K562 (cell line): ENCODE results near the gene CRYBG1. TPM values are rescaled to one million over a fixed set of nuclear protein-coding genes. Genes with fewer than 3 reads are reported as not detected.

Source experiments
- ATAC-seq: fragments of 200-7000 bp; cut with Tn5 transposase; 3 replicates; pipeline ENCODE4 v1.9.1; 2020; ENCODE audit warnings: moderate library complexity
- BruUV-seq: library from RNA; stranded (reverse); fragments of 400-500 nt; replicated peaks from 2 replicates; lab custom pipeline; 2021; lab: Mats Ljungman, UMichigan
- CTCF ChIA-PET: fragments of 300-600 bp; formaldehyde crosslinking; extraction: SDS; loops from one replicate; lab custom pipeline; 2021; ENCODE audit warnings: low intra/inter-chr PET ratio; lab: Yijun Ruan, JAX
- POLR2A ChIA-PET: fragments of 300-600, 350-650 bp; sonication (Branson Sonifier 250); formaldehyde crosslinking; extraction: SDS; loops from one replicate; lab custom pipeline; 2021; ENCODE audit warnings: antibody characterized with exemption, inconsistent platforms; lab: Yijun Ruan, JAX
- DNase-seq, 4 experiments: peaks; one replicate each; pipeline versions ENCODE4 v3.0.0 to v3.0.0-alpha.2; 2011 to 2018; ENCODE audit warnings: low spot score in 3 of 4, mixed read lengths in 3 of 4; ENCODE audit errors: extremely low read depth in 1 of 4
- FAIRE-seq: peaks from 2 replicates; lab custom pipeline; 2011; peaks lifted over from hg19 to GRCh38; lab: Jason Lieb, UNC
- H2AFZ ChIP-seq: 2 replicates; pipeline ENCODE4 v1.6.0; 2011; ENCODE audit warnings: low read depth, low read length, control low read depth, inconsistent platforms
- H3K27ac ChIP-seq: fragments of 200-600 bp; 3 replicates; pipeline ENCODE4 v1.8.0; 2011; ENCODE audit warnings: low read depth, mild to moderate bottlenecking, control low read depth, inconsistent platforms, low read length, moderate library complexity, mixed read lengths; ENCODE audit errors: extremely low read depth
- H3K27me3 ChIP-seq, 2 experiments: fragments of 300-600 bp in 1 of 2; 2 replicates in 1 of 2; 3 replicates in 1 of 2; pipeline versions ENCODE4 v1.6.0 to v1.8.0; 2011; ENCODE audit warnings: inconsistent platforms in 2 of 2, low read length in 2 of 2, mild to moderate bottlenecking in 1 of 2, mixed read lengths in 1 of 2, moderate library complexity in 1 of 2; ENCODE audit not compliant: control insufficient read depth in 2 of 2, insufficient read depth in 2 of 2
- H3K36me3 ChIP-seq: fragments of 300-600 bp; 3 replicates; pipeline ENCODE4 v1.8.0; 2011; ENCODE audit warnings: mild to moderate bottlenecking, low read length, inconsistent platforms; ENCODE audit not compliant: control insufficient read depth, insufficient read depth
- H3K4me1 ChIP-seq, 2 experiments: fragments of 200-600 bp in 1 of 2; replicated peaks in 1 of 2; 2 replicates in 1 of 2; 3 replicates in 1 of 2; pipeline versions ENCODE4 v1.5.1 to v1.8.0; 2011; ENCODE audit warnings: inconsistent platforms in 2 of 2, low read length in 2 of 2, mild to moderate bottlenecking in 1 of 2, mixed read lengths in 1 of 2, moderate library complexity in 1 of 2; ENCODE audit not compliant: control insufficient read depth in 2 of 2, insufficient read depth in 2 of 2
- H3K4me2 ChIP-seq: 2 replicates; pipeline ENCODE4 v1.6.1; 2011; ENCODE audit warnings: low read length, control low read depth, inconsistent platforms, mixed read lengths; ENCODE audit not compliant: insufficient read depth
- H3K4me3 ChIP-seq: fragments of 200-600 bp; sonication (generic), shearing (Covaris generic); 2 replicates; pipeline ENCODE4 v1.5.1; 2016; ENCODE audit warnings: control low read depth, inconsistent platforms
- H3K79me2 ChIP-seq: fragments of 200-600 bp; 3 replicates; pipeline ENCODE4 v1.8.0; 2011; ENCODE audit warnings: low read length, inconsistent platforms; ENCODE audit not compliant: control insufficient read depth, insufficient read depth
- H3K9ac ChIP-seq, 2 experiments: 2 replicates each; pipeline versions ENCODE4 v1.6.0 to v1.6.1; 2011; ENCODE audit warnings: low read depth in 2 of 2, low read length in 2 of 2, control low read depth in 1 of 2, inconsistent platforms in 1 of 2, mild to moderate bottlenecking in 1 of 2, mixed read lengths in 1 of 2; ENCODE audit not compliant: insufficient read depth in 1 of 2
- H3K9me1 ChIP-seq: one replicate; pipeline ENCODE4 v1.6.0; 2011; ENCODE audit warnings: inconsistent platforms, mild to moderate bottlenecking, low read length, moderate library complexity; ENCODE audit not compliant: control insufficient read depth, insufficient read depth
- H3K9me3 ChIP-seq: replicated peaks from 2 replicates; pipeline ENCODE4 v1.5.1; 2011; ENCODE audit warnings: low read depth, low read length, inconsistent platforms; ENCODE audit not compliant: control insufficient read depth, insufficient read depth
- H4K20me1 ChIP-seq: replicated peaks from 2 replicates; pipeline ENCODE4 v1.6.1; 2011; ENCODE audit warnings: low read length, inconsistent platforms, mixed read lengths; ENCODE audit not compliant: control insufficient read depth, insufficient read depth
- BCL6 ChIP-seq: fragments of 250-450 bp; sonication (Bioruptor Pico); IDR thresholded peaks from 2 replicates; pipeline ENCODE4 v1.4.0; 2020
- EP400 ChIP-seq: fragments of 450-650 bp; IDR thresholded peaks from 2 replicates; pipeline ENCODE4 v1.6.1; 2017; ENCODE audit warnings: antibody characterized with exemption, mild to moderate bottlenecking, moderate library complexity
- RBM34 ChIP-seq: fragments of 200-400 bp; formaldehyde crosslinking; IDR thresholded peaks from 2 replicates; pipeline ENCODE4 v1.6.1; 2018; ENCODE audit warnings: low read length, borderline replicate concordance; ENCODE audit not compliant: insufficient read depth
- TCF7 ChIP-seq: sonication (generic); IDR thresholded peaks from 2 replicates; pipeline ENCODE4 v1.6.1; 2016; ENCODE audit warnings: antibody characterized with exemption, borderline replicate concordance
- TFAP4 ChIP-seq: sonication (generic); formaldehyde crosslinking; IDR thresholded peaks from 2 replicates; pipeline ENCODE4 v1.8.0; 2022; ENCODE audit warnings: missing genetic modification reagents, mild to moderate bottlenecking, moderate library complexity, borderline replicate concordance
- U2AF1 ChIP-seq: fragments of 200-400 bp; formaldehyde crosslinking; optimal IDR thresholded peaks from 2 replicates; pipeline ENCODE3; 2017; ENCODE audit warnings: mild to moderate bottlenecking, low read depth, low read length, moderate library complexity
- ZNF124 ChIP-seq: sonication (generic); formaldehyde crosslinking; IDR thresholded peaks from 2 replicates; pipeline ENCODE4 v1.8.1; 2022; ENCODE audit warnings: missing genetic modification reagents
- ZNF384 ChIP-seq: IDR thresholded peaks from 2 replicates; pipeline ENCODE4 v1.6.1; 2012; ENCODE audit warnings: low read depth, low read length, improper control_type of control experiment
- WGBS: fragments of 100-300 bp; shearing (Covaris generic); methylation state at CpG from one replicate; pipeline ENCODE4 v1.1.6; 2016; ENCODE audit warnings: low coverage, mixed read lengths; ENCODE audit not compliant: insufficient coverage; ENCODE audit errors: missing lambda C conversion rate; 5-methylcytosine and 5-hydroxymethylcytosine counted together
- in situ Hi-C: fragments of 300-500 bp; cut with MboI; formaldehyde crosslinking; loops from 4 replicates; pipeline ENCODE4 v1.15.0; 2018; ENCODE audit warnings: inconsistent platforms, mixed read lengths
- intact Hi-C: fragments of 100-400 bp; cut with micrococcal nuclease; formaldehyde crosslinking; loops from 2 replicates; pipeline ENCODE4 v1.14.2; 2022
- polyA plus RNA-seq, 8 experiments: library from polyadenylated mRNA; depleted of rRNA in 4 of 8; stranded (reverse) in 5 of 8; unstranded in 3 of 8; fragments of >200 nt; fragmentation: Nextera tagmentation in 2 of 8; fragmentation: Illumina TruSeq in 1 of 8; extraction: Ambion mirVana in 2 of 8; extraction: Trizol in 1 of 8; gene quantifications; 2 replicates each; pipeline versions ENCODE4 v1.2.1 to v1.2.3, GENCODE V29; 2011 to 2014; ENCODE audit warnings: inconsistent platforms in 1 of 8, missing spikeins in 1 of 8
- total RNA-seq, 7 experiments: library from RNA; depleted of rRNA in 6 of 7; stranded (reverse); fragments of >200 nt in 6 of 7; fragmentation: Illumina TruSeq in 2 of 7; extraction: Trizol in 2 of 7; gene quantifications; 2 replicates each; pipeline versions ENCODE4 v1.2.1 to v1.2.3, GENCODE V29; 2011 to 2021; ENCODE audit warnings: low replicate concordance in 1 of 7
- TF ChIP-seq, protein P1 (sequence below): sonication (generic); formaldehyde crosslinking; IDR thresholded peaks from 2 replicates; pipeline ENCODE4 v1.8.0; 2023; ENCODE audit warnings: missing genetic modification reagents, mild to moderate bottlenecking, borderline replicate concordance
- TF ChIP-seq, protein P2 (sequence below): fragments of 450-650 bp; formaldehyde crosslinking; IDR thresholded peaks from 2 replicates; pipeline ENCODE4 v1.4.0; 2020; ENCODE audit warnings: mild to moderate bottlenecking, moderate library complexity
- TF ChIP-seq, protein P3 (sequence below): sonication (generic); formaldehyde crosslinking; IDR thresholded peaks from 2 replicates; pipeline ENCODE4 v1.8.1; 2023; ENCODE audit warnings: mild to moderate bottlenecking, missing genetic modification reagents

The CRYBG1 gene
- total and polyA plus RNA-seq, 9 of the 15 experiments (the other 6 are each of a cell fraction or from before 2014, with no cell fraction given): 0.07 to 0.47 (median 0.11) TPM

GRCh38 chr6:106453756-106454367 lies 93.3 kb downstream of the CRYBG1 start:
- Histone ChIP-seq H3K27me3 (peaks cover 11 to 12% of the 10 kb centered on the region in 2 experiments; a peak in 4 of 5 replicates), H2AFZ (no peak overlapping the region), H3K4me1 (no peaks in the 10 kb centered on the region), H3K9me1 (no peaks in the 10 kb centered on the region), H3K4me2 (no peak overlapping the region), H3K27ac (no peak overlapping the region), H4K20me1 (no peaks in the 10 kb centered on the region), H3K36me3 (no peaks in the 10 kb centered on the region), H3K79me2 (no peaks in the 10 kb centered on the region), H3K9ac (no peak overlapping the region), H3K9me3 (no peaks in the 10 kb centered on the region), H3K4me3 (no peak overlapping the region)
- BruUV-seq: no TSS peak
- in situ Hi-C loops (no loop called here), intact Hi-C loops (no loop called here)
- DNase-seq (no peak), FAIRE-seq (no peak), ATAC-seq (no peak; the same call in 2 of the 3 replicates)
- CTCF ChIA-PET: no interaction called here
- POLR2A ChIA-PET: no interaction called here
- 3% methylated on average over 5 of the region's 6 CpGs for WGBS
- TF ChIP-seq ZNF124 (CRISPR knock-in tag) (no peak), TCF7 (no peak), BCL6 (no peak), EP400 (no peak), ZNF384 (no peak), TFAP4 (CRISPR knock-in tag) (no peak), U2AF1 (no peak), RBM34 (no peak)
- TF ChIP-seq, protein P1, sequence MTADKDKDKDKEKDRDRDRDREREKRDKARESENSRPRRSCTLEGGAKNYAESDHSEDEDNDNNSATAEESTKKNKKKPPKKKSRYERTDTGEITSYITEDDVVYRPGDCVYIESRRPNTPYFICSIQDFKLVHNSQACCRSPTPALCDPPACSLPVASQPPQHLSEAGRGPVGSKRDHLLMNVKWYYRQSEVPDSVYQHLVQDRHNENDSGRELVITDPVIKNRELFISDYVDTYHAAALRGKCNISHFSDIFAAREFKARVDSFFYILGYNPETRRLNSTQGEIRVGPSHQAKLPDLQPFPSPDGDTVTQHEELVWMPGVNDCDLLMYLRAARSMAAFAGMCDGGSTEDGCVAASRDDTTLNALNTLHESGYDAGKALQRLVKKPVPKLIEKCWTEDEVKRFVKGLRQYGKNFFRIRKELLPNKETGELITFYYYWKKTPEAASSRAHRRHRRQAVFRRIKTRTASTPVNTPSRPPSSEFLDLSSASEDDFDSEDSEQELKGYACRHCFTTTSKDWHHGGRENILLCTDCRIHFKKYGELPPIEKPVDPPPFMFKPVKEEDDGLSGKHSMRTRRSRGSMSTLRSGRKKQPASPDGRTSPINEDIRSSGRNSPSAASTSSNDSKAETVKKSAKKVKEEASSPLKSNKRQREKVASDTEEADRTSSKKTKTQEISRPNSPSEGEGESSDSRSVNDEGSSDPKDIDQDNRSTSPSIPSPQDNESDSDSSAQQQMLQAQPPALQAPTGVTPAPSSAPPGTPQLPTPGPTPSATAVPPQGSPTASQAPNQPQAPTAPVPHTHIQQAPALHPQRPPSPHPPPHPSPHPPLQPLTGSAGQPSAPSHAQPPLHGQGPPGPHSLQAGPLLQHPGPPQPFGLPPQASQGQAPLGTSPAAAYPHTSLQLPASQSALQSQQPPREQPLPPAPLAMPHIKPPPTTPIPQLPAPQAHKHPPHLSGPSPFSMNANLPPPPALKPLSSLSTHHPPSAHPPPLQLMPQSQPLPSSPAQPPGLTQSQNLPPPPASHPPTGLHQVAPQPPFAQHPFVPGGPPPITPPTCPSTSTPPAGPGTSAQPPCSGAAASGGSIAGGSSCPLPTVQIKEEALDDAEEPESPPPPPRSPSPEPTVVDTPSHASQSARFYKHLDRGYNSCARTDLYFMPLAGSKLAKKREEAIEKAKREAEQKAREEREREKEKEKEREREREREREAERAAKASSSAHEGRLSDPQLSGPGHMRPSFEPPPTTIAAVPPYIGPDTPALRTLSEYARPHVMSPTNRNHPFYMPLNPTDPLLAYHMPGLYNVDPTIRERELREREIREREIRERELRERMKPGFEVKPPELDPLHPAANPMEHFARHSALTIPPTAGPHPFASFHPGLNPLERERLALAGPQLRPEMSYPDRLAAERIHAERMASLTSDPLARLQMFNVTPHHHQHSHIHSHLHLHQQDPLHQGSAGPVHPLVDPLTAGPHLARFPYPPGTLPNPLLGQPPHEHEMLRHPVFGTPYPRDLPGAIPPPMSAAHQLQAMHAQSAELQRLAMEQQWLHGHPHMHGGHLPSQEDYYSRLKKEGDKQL (CRISPR knock-in tag): no peak
- TF ChIP-seq, protein P2, sequence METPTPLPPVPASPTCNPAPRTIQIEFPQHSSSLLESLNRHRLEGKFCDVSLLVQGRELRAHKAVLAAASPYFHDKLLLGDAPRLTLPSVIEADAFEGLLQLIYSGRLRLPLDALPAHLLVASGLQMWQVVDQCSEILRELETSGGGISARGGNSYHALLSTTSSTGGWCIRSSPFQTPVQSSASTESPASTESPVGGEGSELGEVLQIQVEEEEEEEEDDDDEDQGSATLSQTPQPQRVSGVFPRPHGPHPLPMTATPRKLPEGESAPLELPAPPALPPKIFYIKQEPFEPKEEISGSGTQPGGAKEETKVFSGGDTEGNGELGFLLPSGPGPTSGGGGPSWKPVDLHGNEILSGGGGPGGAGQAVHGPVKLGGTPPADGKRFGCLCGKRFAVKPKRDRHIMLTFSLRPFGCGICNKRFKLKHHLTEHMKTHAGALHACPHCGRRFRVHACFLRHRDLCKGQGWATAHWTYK (CRISPR knock-in tag): no peak
- TF ChIP-seq, protein P3, sequence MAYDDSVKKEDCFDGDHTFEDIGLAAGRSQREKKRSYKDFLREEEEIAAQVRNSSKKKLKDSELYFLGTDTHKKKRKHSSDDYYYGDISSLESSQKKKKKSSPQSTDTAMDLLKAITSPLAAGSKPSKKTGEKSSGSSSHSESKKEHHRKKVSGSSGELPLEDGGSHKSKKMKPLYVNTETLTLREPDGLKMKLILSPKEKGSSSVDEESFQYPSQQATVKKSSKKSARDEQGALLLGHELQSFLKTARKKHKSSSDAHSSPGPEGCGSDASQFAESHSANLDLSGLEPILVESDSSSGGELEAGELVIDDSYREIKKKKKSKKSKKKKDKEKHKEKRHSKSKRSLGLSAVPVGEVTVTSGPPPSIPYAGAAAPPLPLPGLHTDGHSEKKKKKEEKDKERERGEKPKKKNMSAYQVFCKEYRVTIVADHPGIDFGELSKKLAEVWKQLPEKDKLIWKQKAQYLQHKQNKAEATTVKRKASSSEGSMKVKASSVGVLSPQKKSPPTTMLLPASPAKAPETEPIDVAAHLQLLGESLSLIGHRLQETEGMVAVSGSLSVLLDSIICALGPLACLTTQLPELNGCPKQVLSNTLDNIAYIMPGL (CRISPR knock-in tag): no peak
